ENCODE data around the gene VMO1. TPM values are rescaled to one million over a fixed set of nuclear protein-coding genes. Genes with fewer than 3 reads are reported as not detected.

The VMO1 gene
- polyA plus RNA-seq, 3 donors, result 0.54 to 2.1 (median 0.79) TPM

DNA sequence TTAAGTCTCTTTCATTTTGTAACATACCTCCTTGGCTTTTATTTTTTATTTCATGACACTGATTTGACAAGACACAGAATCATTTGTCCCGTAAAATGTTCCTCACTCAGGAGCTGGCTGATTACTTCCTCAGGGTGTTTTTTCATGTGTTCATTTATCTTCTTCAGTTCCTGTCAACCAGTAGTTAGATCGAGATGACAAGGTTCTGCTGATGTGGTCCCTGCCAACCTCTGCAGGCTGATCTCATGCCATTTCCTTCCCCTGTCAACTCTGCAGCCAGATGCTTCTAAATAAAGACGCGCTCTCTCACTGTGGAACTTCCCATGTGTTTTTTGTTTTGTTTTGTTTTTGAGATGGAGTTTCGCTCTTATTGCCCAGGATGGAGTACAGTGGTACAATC lies 38.3 kb downstream of the VMO1 start:
- Histone ChIP-seq H3K27ac (ENCODE audit: low read depth in 1 of 2, low read length in 2 of 2) (peak overlapping the region; percentile 47 to 63), H3K4me1 (ENCODE audit: control insufficient read depth in 1 of 2, insufficient read depth in 2 of 2, low read length in 2 of 2) (peaks cover 42 to 47% of the 10 kb centered on the region in 2 donors), H3K79me2 (ENCODE audit: insufficient read depth, low read length) (no peaks in the 10 kb centered on the region), H4K20me1 (ENCODE audit: insufficient read depth, low read length) (no peaks in the 10 kb centered on the region), H2AFZ (ENCODE audit: insufficient read depth, low read depth, low read length, poor library complexity, severe bottlenecking) (no peak overlapping the region), H3K36me3 (replicated peaks in 1 of 2; ENCODE audit: control insufficient read depth in 1 of 2, insufficient read depth in 2 of 2, low read length in 2 of 2) (no peaks in the 10 kb centered on the region), H3K4me3 (replicated peaks in 1 of 3; ENCODE audit: low read depth in 2 of 3, low read length in 3 of 3) (peak overlapping the region in 1 of 3 experiments; percentile 53), H3K27me3 (ENCODE audit: control insufficient read depth in 2 of 2, insufficient read depth in 2 of 2, low read length in 2 of 2) (peaks cover 7 to 24% of the 10 kb centered on the region in 2 donors), H3K9me3 (replicated peaks in 1 of 2; ENCODE audit: control insufficient read depth in 1 of 2, insufficient read depth in 1 of 2, low read length in 2 of 2) (no peaks in the 10 kb centered on the region), H3K9ac (ENCODE audit: insufficient read depth, low read length, poor library complexity, severe bottlenecking) (no peak overlapping the region), H3K4me2 (replicated peaks; ENCODE audit: extremely low read depth, low read length, poor library complexity, severe bottlenecking) (peak overlapping the region; percentile 62)
- WGBS (ENCODE audit: insufficient coverage), result 0% methylated on average over 1 of the region's 5 CpGs
- Mint-ChIP-seq H3K27me3 (ENCODE audit: low read depth in 3 of 3) (peaks cover 29 to 68% (median 31%) of the 10 kb centered on the region in 3 donors), H3K36me3 (peaks cover 0 to 5% of the 10 kb centered on the region in 2 donors), H3K9me3 (peaks cover 0 to 2% (median 0%) of the 10 kb centered on the region in 7 donors), H3K27ac (peak overlapping the region; percentile 89 to 97 (median 92)), H3K4me1 (peaks cover 55% of the 10 kb centered on the region), H3K4me3 (peak overlapping the region; percentile 77 to 84)
- no peak for TF ChIP-seq CTCF (IDR thresholded peaks at IDR 0.05)
- intact Hi-C loops (cut with micrococcal nuclease), result no loop called here
- peak; percentile 79 to 88 (median 79) for DNase-seq

GRCh38 chr17:4744999-4745969 lies 40.9 kb downstream of the VMO1 start:
- Histone ChIP-seq H3K27ac (ENCODE audit: low read depth in 1 of 2, low read length in 2 of 2) (no peak overlapping the region), H3K4me2 (replicated peaks; ENCODE audit: extremely low read depth, low read length, poor library complexity, severe bottlenecking) (no peak overlapping the region), H3K36me3 (replicated peaks in 1 of 2; ENCODE audit: control insufficient read depth in 1 of 2, insufficient read depth in 2 of 2, low read length in 2 of 2) (no peaks in the 10 kb centered on the region), H4K20me1 (ENCODE audit: insufficient read depth, low read length) (no peaks in the 10 kb centered on the region), H3K4me3 (replicated peaks in 1 of 3; ENCODE audit: low read depth in 2 of 3, low read length in 3 of 3) (no peak overlapping the region), H3K9me3 (replicated peaks in 1 of 2; ENCODE audit: control insufficient read depth in 1 of 2, insufficient read depth in 1 of 2, low read length in 2 of 2) (no peaks in the 10 kb centered on the region), H2AFZ (ENCODE audit: insufficient read depth, low read depth, low read length, poor library complexity, severe bottlenecking) (no peak overlapping the region), H3K4me1 (ENCODE audit: control insufficient read depth in 1 of 2, insufficient read depth in 2 of 2, low read length in 2 of 2) (peaks cover 30 to 40% of the 10 kb centered on the region in 2 donors), H3K27me3 (ENCODE audit: control insufficient read depth in 2 of 2, insufficient read depth in 2 of 2, low read length in 2 of 2) (peaks cover 7 to 44% of the 10 kb centered on the region in 2 donors), H3K9ac (ENCODE audit: insufficient read depth, low read length, poor library complexity, severe bottlenecking) (no peak overlapping the region), H3K79me2 (ENCODE audit: insufficient read depth, low read length) (no peaks in the 10 kb centered on the region)
- Mint-ChIP-seq H3K4me1 (peaks cover 48% of the 10 kb centered on the region), H3K27ac (peak overlapping the region in 4 of 7 donors; percentile 8 to 78 (median 53)), H3K27me3 (ENCODE audit: low read depth in 3 of 3) (peaks cover 38 to 73% (median 43%) of the 10 kb centered on the region in 3 donors), H3K36me3 (peaks cover under 1 to 12% of the 10 kb centered on the region in 2 donors), H3K9me3 (peaks cover 0 to 4% (median under 1%) of the 10 kb centered on the region in 7 donors), H3K4me3 (peak overlapping the region; percentile 43 to 81)
- intact Hi-C loops (cut with micrococcal nuclease), result loop anchor here in 1 of 2 donors (5.0 kb wide), 1 partner anchor 32 kb away; no protein-coding TSS in a partner anchor
- DNase-seq, result no peak
- TF ChIP-seq CTCF (IDR thresholded peaks at IDR 0.05), result no peak
- WGBS (ENCODE audit: insufficient coverage), result 11% methylated on average over 28 of the region's 51 CpGs
